ENCODE measurements around the gene TUBB4A. TPM values are rescaled to one million over a fixed set of nuclear protein-coding genes. Genes with fewer than 3 reads are reported as not detected.
A peak's percentile ranks its signal among the peaks of the same experiment; 100 is the strongest.

Gene TUBB4A
- total and polyA plus RNA-seq, 9 of the 15 experiments (the other 6 are each of a cell fraction or from before 2014, with no cell fraction given): 0.14 to 7.0 (median 0.75) TPM

GRCh38 chr19:6516018-6516658 lies 14.0 kb upstream of the TUBB4A start (continued):
- TF ChIP-seq HMGN3 (IDR thresholded peaks at IDR 0.05; ENCODE audit: borderline replicate concordance, extremely low read depth, insufficient read length, low read depth, low read length) (no peak), MEIS2 (IDR thresholded peaks at IDR 0.05; ENCODE audit: partially characterized antibody) (peak; percentile 50), OTX1 (CRISPR knock-in tag; IDR thresholded peaks at IDR 0.05) (peak; percentile 93), SRF (CRISPR knock-in tag; IDR thresholded peaks at IDR 0.05) (peak in 1 of 2 experiments; percentile 48; a peak in 1 of 4 replicates), TBL1XR1 (IDR thresholded peaks at IDR 0.05; ENCODE audit: low read length in 2 of 2) (no peak), NKRF (IDR thresholded peaks at IDR 0.05; ENCODE audit: borderline replicate concordance) (peak; percentile 46; the same call in 1 of the 2 replicates), PKNOX1 (IDR thresholded peaks at IDR 0.05) (peak; percentile 98), ZNF699 (CRISPR knock-in tag; IDR thresholded peaks at IDR 0.05; ENCODE audit: insufficient replicate concordance) (no peak), PCBP2 (IDR thresholded peaks at IDR 0.05; ENCODE audit: low read depth, low read length, poor library complexity, severe bottlenecking) (no peak), POLR2AphosphoS2 (IDR thresholded peaks at IDR 0.05; ENCODE audit: low read length) (no peak), CLOCK (CRISPR knock-in tag; IDR thresholded peaks at IDR 0.05; ENCODE audit: borderline replicate concordance) (no peak), KHSRP (IDR thresholded peaks at IDR 0.05) (no peak), ZNF431 (CRISPR knock-in tag; IDR thresholded peaks at IDR 0.05) (no peak), POLR2A (conservative IDR thresholded peaks at IDR 0.05) (peak; percentile 72), VEZF1 (CRISPR knock-in tag; IDR thresholded peaks at IDR 0.05) (peak; percentile 41; the same call in 1 of the 2 replicates), FOXA3 (CRISPR knock-in tag; conservative IDR thresholded peaks at IDR 0.05 in 1 of 2, IDR thresholded peaks at IDR 0.05 in 1 of 2) (no peak)
